Measurements from ENCODE around the gene EFNA1. TPM values are rescaled to one million over a fixed set of nuclear protein-coding genes. Genes with fewer than 3 reads are reported as not detected.

Gene EFNA1
- total and polyA plus RNA-seq, 2 of the 13 experiments (the other 11 are each of a cell fraction or from before 2014, with no cell fraction given), result 81.8 to 874 TPM

DNA sequence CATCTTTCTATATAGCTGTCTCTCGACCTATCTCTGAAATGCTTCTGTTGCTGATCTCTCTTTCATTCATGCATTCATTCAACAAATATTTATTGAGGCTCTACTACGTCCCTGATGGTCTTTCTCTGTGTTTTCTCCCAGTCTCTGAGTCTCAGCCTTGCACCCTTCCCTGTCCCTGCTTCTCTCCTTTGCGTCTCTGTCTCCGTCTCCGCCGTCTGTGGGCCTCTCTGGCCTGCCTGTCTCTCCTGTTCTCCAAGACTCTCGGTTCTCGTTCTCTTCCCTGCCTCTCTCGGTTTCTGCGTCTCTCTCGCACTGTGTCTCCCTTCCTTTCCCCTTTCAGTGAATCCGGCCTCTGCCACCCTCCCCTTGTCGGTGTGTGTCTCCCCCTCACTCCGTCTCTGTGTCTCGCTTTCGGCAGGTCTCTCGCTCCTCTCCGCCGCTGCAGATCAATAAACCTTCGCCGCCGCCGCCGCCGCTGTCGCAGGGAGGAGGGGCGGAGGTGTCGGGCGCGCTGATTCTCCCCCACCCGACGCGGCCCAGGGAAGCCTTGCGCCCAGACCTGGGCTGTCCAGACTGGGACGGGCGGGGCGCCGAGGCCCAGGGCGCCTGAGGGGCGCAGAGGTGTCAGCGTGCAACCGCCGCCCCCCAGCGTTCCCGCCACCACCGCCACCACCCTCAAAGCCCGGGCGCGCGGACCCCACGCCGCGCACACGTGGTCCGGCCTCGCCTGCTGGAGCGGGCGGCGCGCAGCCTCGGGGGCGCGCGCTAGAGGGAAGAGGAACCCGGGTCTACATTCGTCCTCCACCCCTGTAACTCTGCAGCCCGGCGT, 46.0 kb upstream of the EFNA1 start (continued):
- TF ChIP-seq ZNF589 (CRISPR knock-in tag; conservative IDR thresholded peaks at IDR 0.05) (0 out of 2 replicates have a peak, but pooled peaks have one; percentile 42), ZBTB38 (CRISPR knock-in tag; IDR thresholded peaks at IDR 0.05) (0 out of 2 replicates have a peak, but pooled peaks have one; percentile 24), ZNF556 (CRISPR knock-in tag; IDR thresholded peaks at IDR 0.05; ENCODE audit: borderline replicate concordance) (no peak), TAF1 (CRISPR knock-in tag; IDR thresholded peaks at IDR 0.05) (no peak), SRY (CRISPR knock-in tag; IDR thresholded peaks at IDR 0.05) (0 out of 2 replicates have a peak, but pooled peaks have one; percentile 48), ZNF468 (CRISPR knock-in tag; IDR thresholded peaks at IDR 0.05) (no peak), ZNF282 (IDR thresholded peaks at IDR 0.05; ENCODE audit: partially characterized antibody) (no peak), DNMT3B (CRISPR knock-in tag; conservative IDR thresholded peaks at IDR 0.05) (no peak)
- TF ChIP-seq, protein P1, sequence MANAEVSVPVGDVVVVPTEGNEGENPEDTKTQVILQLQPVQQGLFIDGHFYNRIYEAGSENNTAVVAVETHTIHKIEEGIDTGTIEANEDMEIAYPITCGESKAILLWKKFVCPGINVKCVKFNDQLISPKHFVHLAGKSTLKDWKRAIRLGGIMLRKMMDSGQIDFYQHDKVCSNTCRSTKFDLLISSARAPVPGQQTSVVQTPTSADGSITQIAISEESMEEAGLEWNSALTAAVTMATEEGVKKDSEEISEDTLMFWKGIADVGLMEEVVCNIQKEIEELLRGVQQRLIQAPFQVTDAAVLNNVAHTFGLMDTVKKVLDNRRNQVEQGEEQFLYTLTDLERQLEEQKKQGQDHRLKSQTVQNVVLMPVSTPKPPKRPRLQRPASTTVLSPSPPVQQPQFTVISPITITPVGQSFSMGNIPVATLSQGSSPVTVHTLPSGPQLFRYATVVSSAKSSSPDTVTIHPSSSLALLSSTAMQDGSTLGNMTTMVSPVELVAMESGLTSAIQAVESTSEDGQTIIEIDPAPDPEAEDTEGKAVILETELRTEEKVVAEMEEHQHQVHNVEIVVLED (CRISPR knock-in tag; IDR thresholded peaks at IDR 0.05; ENCODE audit: borderline replicate concordance), result no peak
- TF ChIP-seq, protein P2, sequence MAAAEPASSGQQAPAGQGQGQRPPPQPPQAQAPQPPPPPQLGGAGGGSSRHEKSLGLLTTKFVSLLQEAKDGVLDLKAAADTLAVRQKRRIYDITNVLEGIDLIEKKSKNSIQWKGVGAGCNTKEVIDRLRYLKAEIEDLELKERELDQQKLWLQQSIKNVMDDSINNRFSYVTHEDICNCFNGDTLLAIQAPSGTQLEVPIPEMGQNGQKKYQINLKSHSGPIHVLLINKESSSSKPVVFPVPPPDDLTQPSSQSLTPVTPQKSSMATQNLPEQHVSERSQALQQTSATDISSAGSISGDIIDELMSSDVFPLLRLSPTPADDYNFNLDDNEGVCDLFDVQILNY (CRISPR knock-in tag; conservative IDR thresholded peaks at IDR 0.05), result no peak
- TF ChIP-seq, protein P3, sequence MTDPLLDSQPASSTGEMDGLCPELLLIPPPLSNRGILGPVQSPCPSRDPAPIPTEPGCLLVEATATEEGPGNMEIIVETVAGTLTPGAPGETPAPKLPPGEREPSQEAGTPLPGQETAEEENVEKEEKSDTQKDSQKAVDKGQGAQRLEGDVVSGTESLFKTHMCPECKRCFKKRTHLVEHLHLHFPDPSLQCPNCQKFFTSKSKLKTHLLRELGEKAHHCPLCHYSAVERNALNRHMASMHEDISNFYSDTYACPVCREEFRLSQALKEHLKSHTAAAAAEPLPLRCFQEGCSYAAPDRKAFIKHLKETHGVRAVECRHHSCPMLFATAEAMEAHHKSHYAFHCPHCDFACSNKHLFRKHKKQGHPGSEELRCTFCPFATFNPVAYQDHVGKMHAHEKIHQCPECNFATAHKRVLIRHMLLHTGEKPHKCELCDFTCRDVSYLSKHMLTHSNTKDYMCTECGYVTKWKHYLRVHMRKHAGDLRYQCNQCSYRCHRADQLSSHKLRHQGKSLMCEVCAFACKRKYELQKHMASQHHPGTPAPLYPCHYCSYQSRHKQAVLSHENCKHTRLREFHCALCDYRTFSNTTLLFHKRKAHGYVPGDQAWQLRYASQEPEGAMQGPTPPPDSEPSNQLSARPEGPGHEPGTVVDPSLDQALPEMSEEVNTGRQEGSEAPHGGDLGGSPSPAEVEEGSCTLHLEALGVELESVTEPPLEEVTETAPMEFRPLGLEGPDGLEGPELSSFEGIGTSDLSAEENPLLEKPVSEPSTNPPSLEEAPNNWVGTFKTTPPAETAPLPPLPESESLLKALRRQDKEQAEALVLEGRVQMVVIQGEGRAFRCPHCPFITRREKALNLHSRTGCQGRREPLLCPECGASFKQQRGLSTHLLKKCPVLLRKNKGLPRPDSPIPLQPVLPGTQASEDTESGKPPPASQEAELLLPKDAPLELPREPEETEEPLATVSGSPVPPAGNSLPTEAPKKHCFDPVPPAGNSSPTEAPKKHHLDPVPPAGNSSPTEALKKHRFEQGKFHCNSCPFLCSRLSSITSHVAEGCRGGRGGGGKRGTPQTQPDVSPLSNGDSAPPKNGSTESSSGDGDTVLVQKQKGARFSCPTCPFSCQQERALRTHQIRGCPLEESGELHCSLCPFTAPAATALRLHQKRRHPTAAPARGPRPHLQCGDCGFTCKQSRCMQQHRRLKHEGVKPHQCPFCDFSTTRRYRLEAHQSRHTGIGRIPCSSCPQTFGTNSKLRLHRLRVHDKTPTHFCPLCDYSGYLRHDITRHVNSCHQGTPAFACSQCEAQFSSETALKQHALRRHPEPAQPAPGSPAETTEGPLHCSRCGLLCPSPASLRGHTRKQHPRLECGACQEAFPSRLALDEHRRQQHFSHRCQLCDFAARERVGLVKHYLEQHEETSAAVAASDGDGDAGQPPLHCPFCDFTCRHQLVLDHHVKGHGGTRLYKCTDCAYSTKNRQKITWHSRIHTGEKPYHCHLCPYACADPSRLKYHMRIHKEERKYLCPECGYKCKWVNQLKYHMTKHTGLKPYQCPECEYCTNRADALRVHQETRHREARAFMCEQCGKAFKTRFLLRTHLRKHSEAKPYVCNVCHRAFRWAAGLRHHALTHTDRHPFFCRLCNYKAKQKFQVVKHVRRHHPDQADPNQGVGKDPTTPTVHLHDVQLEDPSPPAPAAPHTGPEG (CRISPR knock-in tag; IDR thresholded peaks at IDR 0.05), result no peak
- TF ChIP-seq, protein P4, sequence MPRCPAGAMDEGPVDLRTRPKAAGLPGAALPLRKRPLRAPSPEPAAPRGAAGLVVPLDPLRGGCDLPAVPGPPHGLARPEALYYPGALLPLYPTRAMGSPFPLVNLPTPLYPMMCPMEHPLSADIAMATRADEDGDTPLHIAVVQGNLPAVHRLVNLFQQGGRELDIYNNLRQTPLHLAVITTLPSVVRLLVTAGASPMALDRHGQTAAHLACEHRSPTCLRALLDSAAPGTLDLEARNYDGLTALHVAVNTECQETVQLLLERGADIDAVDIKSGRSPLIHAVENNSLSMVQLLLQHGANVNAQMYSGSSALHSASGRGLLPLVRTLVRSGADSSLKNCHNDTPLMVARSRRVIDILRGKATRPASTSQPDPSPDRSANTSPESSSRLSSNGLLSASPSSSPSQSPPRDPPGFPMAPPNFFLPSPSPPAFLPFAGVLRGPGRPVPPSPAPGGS (CRISPR knock-in tag; IDR thresholded peaks at IDR 0.05), result peak; percentile 58; the same call in 1 of the 2 replicates
- TF ChIP-seq, protein P5, sequence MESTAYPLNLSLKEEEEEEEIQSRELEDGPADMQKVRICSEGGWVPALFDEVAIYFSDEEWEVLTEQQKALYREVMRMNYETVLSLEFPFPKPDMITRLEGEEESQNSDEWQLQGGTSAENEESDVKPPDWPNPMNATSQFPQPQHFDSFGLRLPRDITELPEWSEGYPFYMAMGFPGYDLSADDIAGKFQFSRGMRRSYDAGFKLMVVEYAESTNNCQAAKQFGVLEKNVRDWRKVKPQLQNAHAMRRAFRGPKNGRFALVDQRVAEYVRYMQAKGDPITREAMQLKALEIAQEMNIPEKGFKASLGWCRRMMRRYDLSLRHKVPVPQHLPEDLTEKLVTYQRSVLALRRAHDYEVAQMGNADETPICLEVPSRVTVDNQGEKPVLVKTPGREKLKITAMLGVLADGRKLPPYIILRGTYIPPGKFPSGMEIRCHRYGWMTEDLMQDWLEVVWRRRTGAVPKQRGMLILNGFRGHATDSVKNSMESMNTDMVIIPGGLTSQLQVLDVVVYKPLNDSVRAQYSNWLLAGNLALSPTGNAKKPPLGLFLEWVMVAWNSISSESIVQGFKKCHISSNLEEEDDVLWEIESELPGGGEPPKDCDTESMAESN (CRISPR knock-in tag; conservative IDR thresholded peaks at IDR 0.05), result no peak
- TF ChIP-seq, protein P6, sequence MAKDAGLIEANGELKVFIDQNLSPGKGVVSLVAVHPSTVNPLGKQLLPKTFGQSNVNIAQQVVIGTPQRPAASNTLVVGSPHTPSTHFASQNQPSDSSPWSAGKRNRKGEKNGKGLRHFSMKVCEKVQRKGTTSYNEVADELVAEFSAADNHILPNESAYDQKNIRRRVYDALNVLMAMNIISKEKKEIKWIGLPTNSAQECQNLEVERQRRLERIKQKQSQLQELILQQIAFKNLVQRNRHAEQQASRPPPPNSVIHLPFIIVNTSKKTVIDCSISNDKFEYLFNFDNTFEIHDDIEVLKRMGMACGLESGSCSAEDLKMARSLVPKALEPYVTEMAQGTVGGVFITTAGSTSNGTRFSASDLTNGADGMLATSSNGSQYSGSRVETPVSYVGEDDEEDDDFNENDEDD (CRISPR knock-in tag; IDR thresholded peaks at IDR 0.05; ENCODE audit: borderline replicate concordance), result peak; percentile 27; the same call in 1 of the 2 replicates

All from HepG2 (cell line).